ENCODE data around the gene TRMT61A.

- no peak for TF ChIP-seq POLR2AphosphoS5 (IDR thresholded peaks at IDR 0.05)
- no peak for TF ChIP-seq CTCF (IDR thresholded peaks at IDR 0.05)
- no peak for TF ChIP-seq POLR2A (IDR thresholded peaks at IDR 0.05)
These were observed 26.8 kb downstream of the TRMT61A start for GRCh38 chr14:103555559-103556337.

Data from prostate gland (tissue), 2 donors.